Trophoblast cell (in vitro differentiated cells and primary cell): ENCODE measurements around the gene TBC1D2.

ENCODE experiments used
- DNase-seq, 2 donors: peaks; one replicate each; pipeline ENCODE4 v3.0.0-alpha.2; 2016
- H2AFZ ChIP-seq: 2 replicates; pipeline ENCODE4 v1.6.1; 2013; ENCODE audit warnings: low read length, moderate library complexity, mild to moderate bottlenecking; ENCODE audit not compliant: insufficient read depth, poor library complexity
- H2AK5ac ChIP-seq: 2 replicates; pipeline ENCODE4 v1.6.1; 2013; ENCODE audit warnings: mild to moderate bottlenecking, low read length
- H2BK120ac ChIP-seq: 2 replicates; pipeline ENCODE4 v1.6.1; 2013; ENCODE audit warnings: low read length, mild to moderate bottlenecking, moderate library complexity; ENCODE audit not compliant: insufficient read depth, poor library complexity
- H2BK12ac ChIP-seq: 2 replicates; pipeline ENCODE4 v1.6.1; 2013; ENCODE audit warnings: mild to moderate bottlenecking, low read length, moderate library complexity
- H2BK5ac ChIP-seq: 2 replicates; pipeline ENCODE4 v1.6.1; 2013; ENCODE audit warnings: low read length, low read depth, moderate library complexity, mild to moderate bottlenecking; ENCODE audit not compliant: poor library complexity
- H3K14ac ChIP-seq: 2 replicates; pipeline ENCODE4 v1.6.1; 2013; ENCODE audit warnings: mild to moderate bottlenecking, low read length
- H3K18ac ChIP-seq: 2 replicates; pipeline ENCODE4 v1.6.1; 2013; ENCODE audit warnings: mild to moderate bottlenecking, low read length
- H3K23ac ChIP-seq: 2 replicates; pipeline ENCODE4 v1.6.1; 2013; ENCODE audit warnings: low read length
- H3K27ac ChIP-seq: 2 replicates; pipeline ENCODE4 v1.5.1; 2013; ENCODE audit warnings: low read depth, mild to moderate bottlenecking, inconsistent platforms, low read length, moderate library complexity
- H3K27me3 ChIP-seq: 2 replicates; pipeline ENCODE4 v1.6.1; 2013; ENCODE audit warnings: inconsistent platforms, mild to moderate bottlenecking, low read length, moderate library complexity; ENCODE audit not compliant: insufficient read depth
- H3K36me3 ChIP-seq, 2 experiments: 1 replicate in 1 of 2; 2 replicates in 1 of 2; pipeline ENCODE4 v1.6.1; 2013; ENCODE audit warnings: low read length in 2 of 2, mild to moderate bottlenecking in 2 of 2, moderate library complexity in 1 of 2; ENCODE audit not compliant: insufficient read depth in 2 of 2, control insufficient read depth in 1 of 2
- H3K4ac ChIP-seq: 2 replicates; pipeline ENCODE4 v1.6.1; 2013; ENCODE audit warnings: low read depth, mild to moderate bottlenecking, low read length, moderate library complexity
- H3K4me1 ChIP-seq, 2 experiments: 1 replicate in 1 of 2; 2 replicates in 1 of 2; pipeline ENCODE4 v1.6.1; 2013; ENCODE audit warnings: low read length in 2 of 2, mild to moderate bottlenecking in 2 of 2, moderate library complexity in 1 of 2; ENCODE audit not compliant: insufficient read depth in 2 of 2, control insufficient read depth in 1 of 2
- H3K4me2 ChIP-seq: 2 replicates; pipeline ENCODE4 v1.6.1; 2013; ENCODE audit warnings: inconsistent platforms, mild to moderate bottlenecking, low read length, moderate library complexity
- H3K4me3 ChIP-seq: 2 replicates; pipeline ENCODE4 v1.5.1; 2013; ENCODE audit warnings: mild to moderate bottlenecking, low read depth, low read length, inconsistent platforms
- H3K79me1 ChIP-seq: one replicate; pipeline ENCODE4 v1.6.1; 2013; ENCODE audit warnings: low read length
- H3K79me2 ChIP-seq: 2 replicates; pipeline ENCODE4 v1.6.1; 2013; ENCODE audit warnings: low read length, mild to moderate bottlenecking; ENCODE audit not compliant: control insufficient read depth, insufficient read depth, poor library complexity
- H3K9ac ChIP-seq: 2 replicates; pipeline ENCODE4 v1.6.1; 2013; ENCODE audit warnings: mild to moderate bottlenecking, low read length
- H3K9me3 ChIP-seq: 2 replicates; pipeline ENCODE4 v1.6.1; 2013; ENCODE audit warnings: low read depth, mild to moderate bottlenecking, control low read depth, inconsistent platforms, low read length; ENCODE audit not compliant: insufficient read depth
- H4K12ac ChIP-seq: 2 replicates; pipeline ENCODE4 v1.6.1; 2013; ENCODE audit warnings: low read depth, mild to moderate bottlenecking, low read length, moderate library complexity
- H4K8ac ChIP-seq: 2 replicates; pipeline ENCODE4 v1.6.1; 2013; ENCODE audit warnings: low read depth, mild to moderate bottlenecking, low read length, moderate library complexity
- H4K91ac ChIP-seq: one replicate; pipeline ENCODE4 v1.6.1; 2013; ENCODE audit warnings: low read depth, mild to moderate bottlenecking, low read length, moderate library complexity
- WGBS: extraction: QIAGEN DNeasy Blood & Tissue Kit; methylation state at CpG from one replicate; pipeline ENCODE4 v1.1.7; 2013; ENCODE audit warnings: missing lambda C conversion rate; ENCODE audit not compliant: insufficient read length, insufficient coverage; ENCODE audit errors: extremely low coverage; 5-methylcytosine and 5-hydroxymethylcytosine counted together

Gene TBC1D2

GRCh38 chr9:98211260-98211659, 44.2 kb downstream of the TBC1D2 start:
- H4K8ac ChIP-seq = no peak overlapping the region
- no peak overlapping the region for H2AK5ac ChIP-seq
- no peak overlapping the region for H2BK120ac ChIP-seq
- H4K12ac ChIP-seq = no peak overlapping the region
- H3K18ac ChIP-seq = no peak overlapping the region
- H3K27me3 ChIP-seq = no peaks in the 10 kb centered on the region
- H3K79me2 ChIP-seq = no peaks in the 10 kb centered on the region
- DNase-seq = no peak
- no peak overlapping the region for H3K4me3 ChIP-seq
- no peak overlapping the region for H3K4me2 ChIP-seq
- no peak overlapping the region for H3K23ac ChIP-seq
- H3K79me1 ChIP-seq = no peaks in the 10 kb centered on the region
- H3K36me3 ChIP-seq = peaks cover 30 to 32% of the 10 kb centered on the region in 2 experiments
- H3K4me1 ChIP-seq = no peaks in the 10 kb centered on the region
- H3K9ac ChIP-seq = no peak overlapping the region
- no CpG with 5 or more reads among the region's 3 CpGs for whole genome bisulfite sequencing
- H2BK12ac ChIP-seq = no peak overlapping the region
- no peak overlapping the region for H3K27ac ChIP-seq
- H2BK5ac ChIP-seq = no peak overlapping the region
- H3K4ac ChIP-seq = no peak overlapping the region
- no peak overlapping the region for H3K14ac ChIP-seq
- H3K9me3 ChIP-seq = peaks cover 4% of the 10 kb centered on the region
- H2AFZ ChIP-seq = no peak overlapping the region
- no peak overlapping the region for H4K91ac ChIP-seq

GRCh38 chr9:98210435-98210834, 45.0 kb downstream of the TBC1D2 start:
- Histone ChIP-seq H3K4me3 (no peak overlapping the region), H2BK12ac (no peak overlapping the region), H3K27me3 (no peaks in the 10 kb centered on the region), H4K12ac (no peak overlapping the region), H2AFZ (no peak overlapping the region), H3K79me1 (no peaks in the 10 kb centered on the region), H3K27ac (no peak overlapping the region), H2AK5ac (no peak overlapping the region), H3K14ac (no peak overlapping the region), H4K91ac (no peak overlapping the region), H3K4me2 (no peak overlapping the region), H3K4ac (no peak overlapping the region), H3K18ac (no peak overlapping the region), H3K23ac (no peak overlapping the region), H3K79me2 (no peaks in the 10 kb centered on the region), H3K9ac (no peak overlapping the region), H2BK120ac (no peak overlapping the region), H4K8ac (no peak overlapping the region), H2BK5ac (no peak overlapping the region), H3K9me3 (peaks cover 4% of the 10 kb centered on the region), H3K4me1 (no peaks in the 10 kb centered on the region), H3K36me3 (peaks cover 23 to 32% of the 10 kb centered on the region in 2 experiments)
- no CpG with 5 or more reads among the region's 9 CpGs for WGBS
- DNase-seq = no peak

- no peak overlapping the region for H3K18ac ChIP-seq
Measured at GRCh38 chr9:98209530-98209929, 45.9 kb downstream of the TBC1D2 start.

GRCh38 chr9:98208635-98209034, 46.8 kb downstream of the TBC1D2 start:
- no peak for DNase-seq
- H3K23ac ChIP-seq = no peak overlapping the region
- H3K4me1 ChIP-seq = no peaks in the 10 kb centered on the region
- H3K14ac ChIP-seq = no peak overlapping the region
- H3K9me3 ChIP-seq = peaks cover 4% of the 10 kb centered on the region
- no peak overlapping the region for H2BK120ac ChIP-seq
- no peaks in the 10 kb centered on the region for H3K79me2 ChIP-seq
- no peaks in the 10 kb centered on the region for H3K79me1 ChIP-seq
- H3K27ac ChIP-seq = no peak overlapping the region
- WGBS = no CpG with 5 or more reads among the region's 20 CpGs
- H2BK12ac ChIP-seq = no peak overlapping the region
- no peak overlapping the region for H3K9ac ChIP-seq
- H3K4me2 ChIP-seq = no peak overlapping the region
- H4K12ac ChIP-seq = no peak overlapping the region
- no peak overlapping the region for H4K91ac ChIP-seq
- no peak overlapping the region for H2AK5ac ChIP-seq
- no peak overlapping the region for H2BK5ac ChIP-seq
- peaks cover 19 to 23% of the 10 kb centered on the region in 2 experiments for H3K36me3 ChIP-seq
- no peak overlapping the region for H3K4ac ChIP-seq
- H2AFZ ChIP-seq = no peak overlapping the region
- H3K18ac ChIP-seq = no peak overlapping the region
- no peaks in the 10 kb centered on the region for H3K27me3 ChIP-seq
- no peak overlapping the region for H3K4me3 ChIP-seq
- no peak overlapping the region for H4K8ac ChIP-seq

More at GRCh38 chr9:98209530-98209929, 45.9 kb downstream of the TBC1D2 start:
- H3K23ac ChIP-seq = no peak overlapping the region
- H3K14ac ChIP-seq = no peak overlapping the region
- H2BK120ac ChIP-seq = no peak overlapping the region
- H3K4me3 ChIP-seq = no peak overlapping the region
- no peak overlapping the region for H2BK12ac ChIP-seq
- H3K79me1 ChIP-seq = no peaks in the 10 kb centered on the region
- DNase-seq = no peak
- H3K9ac ChIP-seq = no peak overlapping the region
- H2BK5ac ChIP-seq = no peak overlapping the region
- H4K12ac ChIP-seq = no peak overlapping the region
- H3K4me2 ChIP-seq = no peak overlapping the region
- H3K36me3 ChIP-seq = peaks cover 21 to 26% of the 10 kb centered on the region in 2 experiments
- no peak overlapping the region for H4K91ac ChIP-seq
- WGBS = no CpG with 5 or more reads among the region's 3 CpGs
- no peak overlapping the region for H2AFZ ChIP-seq
- H3K27me3 ChIP-seq = no peaks in the 10 kb centered on the region
- no peaks in the 10 kb centered on the region for H3K4me1 ChIP-seq
- H3K4ac ChIP-seq = no peak overlapping the region
- no peak overlapping the region for H3K27ac ChIP-seq
- no peak overlapping the region for H2AK5ac ChIP-seq
- peaks cover 4% of the 10 kb centered on the region for H3K9me3 ChIP-seq
- H3K79me2 ChIP-seq = no peaks in the 10 kb centered on the region
- no peak overlapping the region for H4K8ac ChIP-seq
